ENCODE results near the gene NUP98. TPM values are rescaled to one million over a fixed set of nuclear protein-coding genes. Genes with fewer than 3 reads are reported as not detected.

The NUP98 gene
- total RNA-seq, 1 experiment from 2014 or later = 98.4 TPM

GRCh38 chr11:3685923-3686322 lies 111.4 kb downstream of the NUP98 start:
- ChIA-PET RAD21 (ENCODE audit: low non-redundant PET in 1 of 2, low total read pairs in 2 of 2, uncharacterized antibody in 2 of 2, unreplicated experiment in 2 of 2) (no interaction called here), POLR2A (no interaction called here), CTCF (no interaction called here)
- Histone ChIP-seq H3K27me3 (ENCODE audit: insufficient read depth, low read length) (no peaks in the 10 kb centered on the region), H3K4me3 (replicated peaks in 1 of 2; ENCODE audit: low read depth in 1 of 2, low read length in 2 of 2) (no peak overlapping the region), H2AFZ (ENCODE audit: low read depth, low read length, poor library complexity, severe bottlenecking) (no peak overlapping the region), H3K4me2 (ENCODE audit: low read length) (no peak overlapping the region), H3K9me3 (ENCODE audit: control insufficient read depth in 1 of 2, insufficient read depth in 1 of 2, low read depth in 1 of 2, low read length in 2 of 2) (no peaks in the 10 kb centered on the region), H3K4me1 (ENCODE audit: control insufficient read depth in 1 of 2, insufficient read depth in 2 of 2, low read length in 2 of 2) (no peaks in the 10 kb centered on the region), H3K36me3 (ENCODE audit: control insufficient read depth in 1 of 2, insufficient read depth in 2 of 2, low read length in 2 of 2) (peaks cover 57 to 58% of the 10 kb centered on the region in 2 experiments), H3K9me2 (ENCODE audit: insufficient read depth) (no peaks in the 10 kb centered on the region), H3K79me2 (ENCODE audit: insufficient read depth, low read length) (peaks cover 7% of the 10 kb centered on the region; the same call in 1 of the 2 replicates), H3K27ac (ENCODE audit: low read depth, low read length) (no peak overlapping the region), H4K20me1 (ENCODE audit: insufficient read depth) (no peaks in the 10 kb centered on the region), H3K9ac (ENCODE audit: low read length) (no peak overlapping the region)
- BruUV-seq (replicated peaks) = no TSS peak
- TF ChIP-seq CBX3 (IDR thresholded peaks at IDR 0.05; ENCODE audit: low read depth) (no peak), POLR2AphosphoS5 (IDR thresholded peaks at IDR 0.05; ENCODE audit: low read depth, low read length) (no peak), TCF7L2 (IDR thresholded peaks at IDR 0.05; ENCODE audit: borderline replicate concordance, extremely low read depth, insufficient read depth, insufficient read length) (no peak), EZH2phosphoT487 (IDR thresholded peaks at IDR 0.05; ENCODE audit: borderline replicate concordance) (no peak), CEBPB (IDR thresholded peaks at IDR 0.05; ENCODE audit: low read depth) (no peak), SP1 (IDR thresholded peaks at IDR 0.05; ENCODE audit: low read depth) (no peak), EZH2 (IDR thresholded peaks at IDR 0.05) (no peak), ELF1 (IDR thresholded peaks at IDR 0.05; ENCODE audit: borderline replicate concordance, low read depth) (no peak), EGR1 (IDR thresholded peaks at IDR 0.05; ENCODE audit: low read depth) (no peak), JUND (IDR thresholded peaks at IDR 0.05) (no peak), SIN3A (IDR thresholded peaks at IDR 0.05; ENCODE audit: low read depth) (no peak), ZFX (IDR thresholded peaks at IDR 0.05) (no peak), ZNF274 (IDR thresholded peaks at IDR 0.05; ENCODE audit: low read depth, low read length) (no peak), ATF3 (IDR thresholded peaks at IDR 0.05) (no peak), SRF (IDR thresholded peaks at IDR 0.05; ENCODE audit: low read depth) (no peak), POLR2A (IDR thresholded peaks at IDR 0.05; ENCODE audit: borderline replicate concordance, extremely low read depth, insufficient read depth, insufficient read length) (no peak), ZBTB33 (IDR thresholded peaks at IDR 0.05; ENCODE audit: extremely low read depth, insufficient replicate concordance, low read length) (no peak), REST (IDR thresholded peaks at IDR 0.05; ENCODE audit: low read depth) (no peak)
- TF ChIP-seq, protein P1, sequence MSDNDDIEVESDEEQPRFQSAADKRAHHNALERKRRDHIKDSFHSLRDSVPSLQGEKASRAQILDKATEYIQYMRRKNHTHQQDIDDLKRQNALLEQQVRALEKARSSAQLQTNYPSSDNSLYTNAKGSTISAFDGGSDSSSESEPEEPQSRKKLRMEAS (IDR thresholded peaks at IDR 0.05) = no peak
- ATAC-seq (no peak), DNase-seq (ENCODE audit: low read depth, low spot score) (no peak)
- intact Hi-C loops (cut with micrococcal nuclease) = no loop called here

Measured in HCT116 (cell line).